GM18502 (cell line): ENCODE data around the gene AVPR2.
A peak's percentile ranks its signal among the peaks of the same experiment; 100 is the strongest.

Experiments used
- ATAC-seq: cut with Tn5 transposase; IDR thresholded peaks from one replicate; pipeline ENCODE4 v1.9.1; 2021; ENCODE audit warnings: mild to moderate bottlenecking; ENCODE audit not compliant: unreplicated experiment, poor library complexity

AVPR2 gene

GRCh38 chrX:153884590-153884989 is 19.9 kb upstream of the AVPR2 start:
- no peak for ATAC-seq

- ATAC-seq: no peak
These were observed 19.2 kb upstream of the AVPR2 start for GRCh38 chrX:153885208-153885787.

GRCh38 chrX:153885968-153886903 is 18.2 kb upstream of the AVPR2 start, which contains the start of gene L1CAM:
Gene L1CAM, minus strand, starts transcription at chrX:153886173. Its CDS starts 10,337 bp downstream, at chrX:153875836.
- ATAC-seq: no peak

- ATAC-seq: no peak
These were observed 17.6 kb upstream of the AVPR2 start for GRCh38 chrX:153886915-153887314.

- ATAC-seq: no peak
These were observed 17.1 kb upstream of the AVPR2 start for GRCh38 chrX:153887385-153887784.

- ATAC-seq: no peak
These were observed 16.1 kb upstream of the AVPR2 start for GRCh38 chrX:153888344-153888743.

GRCh38 chrX:153889123-153889522 is 15.3 kb upstream of the AVPR2 start:
- ATAC-seq: no peak

GRCh38 chrX:153897899-153898298 is 6.6 kb upstream of the AVPR2 start:
- ATAC-seq: no peak

GRCh38 chrX:153900831-153901752 is 3.4 kb upstream of the AVPR2 start:
- peak; percentile 82 for ATAC-seq

- ATAC-seq: no peak
These were observed 2.7 kb upstream of the AVPR2 start for GRCh38 chrX:153901753-153902140.

GRCh38 chrX:153902385-153902784 is 2.1 kb upstream of the AVPR2 start:
- no peak for ATAC-seq

- ATAC-seq: no peak
These were observed 1.1 kb upstream of the AVPR2 start for GRCh38 chrX:153903238-153903980.

GRCh38 chrX:153905481-153906095 is 1.1 kb downstream of the AVPR2 start:
- no peak for ATAC-seq

GRCh38 chrX:153906126-153906917 is 1.8 kb downstream of the AVPR2 start:
- ATAC-seq: no peak

GRCh38 chrX:153907456-153907855 is 3.0 kb downstream of the AVPR2 start:
- ATAC-seq: no peak

- no peak for ATAC-seq
These were observed 3.9 kb downstream of the AVPR2 start for GRCh38 chrX:153908219-153908860.

GRCh38 chrX:153909024-153909979 is 4.8 kb downstream of the AVPR2 start:
- peak; percentile 45 for ATAC-seq
